Activated effector memory CD4-positive, alpha-beta T cell treated with Interleukin-2 at 50 U/mL for 16 hours (primary cell): ENCODE results near the gene TEP1.
"Not testable (repeated sequence)": the region's sequence is repeated elsewhere in the genome, so short reads cannot be mapped to it uniquely, and the experiment has no call there.

ENCODE experiments used
- DNase-seq: peaks from one replicate; pipeline ENCODE4 v3.0.0-alpha.2; 2020

TEP1 gene

GRCh38 chr14:20386276-20386855, 26.9 kb downstream of the TEP1 start:
- DNase-seq = no peak

DNA sequence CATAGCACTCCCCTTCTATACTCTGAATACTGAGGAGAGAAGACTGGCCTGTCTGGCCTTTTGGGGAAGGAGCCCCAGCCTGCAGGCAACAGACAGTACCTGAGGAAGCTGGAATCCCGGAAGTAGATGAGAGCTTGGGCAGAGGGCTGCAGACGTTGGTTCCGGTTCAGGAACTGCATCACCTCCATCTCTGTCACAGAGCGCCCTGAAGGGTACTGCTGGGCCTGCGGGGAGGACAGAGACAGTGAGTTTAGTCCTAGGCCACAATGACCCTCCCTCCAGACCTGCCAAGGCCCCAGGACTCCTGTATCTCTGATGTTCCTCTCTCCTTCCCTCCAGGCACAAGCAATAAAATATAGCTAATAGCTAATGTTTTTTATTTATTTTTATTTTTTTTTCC, 28.4 kb downstream of the TEP1 start:
- no peak for DNase-seq

DNA sequence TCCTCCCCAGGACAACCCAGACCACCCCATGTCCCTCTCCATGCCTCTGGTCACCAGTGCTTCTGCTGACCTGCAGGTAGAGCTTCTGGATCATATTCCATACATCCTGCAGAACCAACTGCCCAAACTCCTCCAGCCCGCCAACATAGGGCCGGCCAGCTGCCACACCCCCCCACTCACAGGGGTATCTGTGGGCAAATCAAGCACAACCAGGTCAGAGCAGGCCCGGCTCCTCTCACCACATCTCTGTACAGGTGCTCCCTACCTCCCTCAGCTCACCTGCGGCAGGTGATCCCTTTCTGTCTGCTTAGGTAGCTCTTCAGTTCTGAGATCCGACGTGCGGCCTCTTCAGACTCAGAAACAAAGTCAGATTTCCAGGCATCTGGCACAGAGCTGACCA, 29.0 kb downstream of the TEP1 start:
- DNase-seq = no peak

GRCh38 chr14:20383636-20384035, 29.7 kb downstream of the TEP1 start:
- DNase-seq = no peak

DNA sequence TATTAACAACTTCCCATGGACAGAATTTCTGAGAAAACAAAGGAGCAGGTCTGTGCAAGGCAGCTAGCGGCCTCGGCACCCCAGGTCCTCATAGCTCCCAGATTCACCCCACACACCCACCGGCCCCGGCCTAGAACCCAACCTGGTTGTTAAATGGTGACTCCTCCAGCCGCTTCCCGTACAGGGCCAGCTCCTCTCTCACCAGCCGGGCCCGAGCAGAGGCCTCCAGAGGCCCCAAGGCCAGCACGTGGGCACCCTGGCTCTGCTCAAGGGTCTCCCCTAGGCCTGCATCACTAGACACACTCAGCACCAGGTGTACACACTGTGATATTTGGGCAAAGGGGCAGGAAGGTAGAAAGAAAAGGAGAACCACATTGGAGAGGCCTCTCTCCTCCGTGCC, 30.3 kb downstream of the TEP1 start:
- no peak for DNase-seq

GRCh38 chr14:20382526-20382925, 30.8 kb downstream of the TEP1 start:
- DNase-seq = no peak

- DNase-seq = no peak
Measured at GRCh38 chr14:20381341-20381740, 32.0 kb downstream of the TEP1 start.

- DNase-seq = no peak
Measured at GRCh38 chr14:20380681-20381080, 32.6 kb downstream of the TEP1 start.

DNA sequence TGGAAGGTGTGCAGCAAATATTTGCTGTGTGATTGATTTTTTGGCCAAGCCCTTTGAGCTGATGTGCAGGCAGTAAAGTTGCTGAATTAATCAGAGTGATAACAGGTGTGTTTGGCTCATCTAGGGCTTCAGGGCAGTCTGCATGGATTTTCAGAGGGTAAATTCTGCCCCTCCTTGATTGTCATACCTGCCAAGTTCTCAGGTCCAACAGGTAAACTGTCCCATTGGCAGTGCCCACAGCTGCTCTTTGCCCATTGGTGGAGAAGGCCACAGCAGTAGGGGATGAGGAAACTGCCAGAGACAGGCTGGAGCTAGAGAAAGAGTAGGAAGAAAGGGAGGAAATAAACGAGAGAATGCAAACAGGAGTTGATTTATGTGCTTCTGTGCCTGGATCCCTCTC, 33.6 kb downstream of the TEP1 start:
- DNase-seq = no peak

GRCh38 chr14:20377171-20377570, 36.1 kb downstream of the TEP1 start:
- DNase-seq = no peak

- DNase-seq = no peak
Measured at GRCh38 chr14:20376071-20376588, 37.2 kb downstream of the TEP1 start.

DNA sequence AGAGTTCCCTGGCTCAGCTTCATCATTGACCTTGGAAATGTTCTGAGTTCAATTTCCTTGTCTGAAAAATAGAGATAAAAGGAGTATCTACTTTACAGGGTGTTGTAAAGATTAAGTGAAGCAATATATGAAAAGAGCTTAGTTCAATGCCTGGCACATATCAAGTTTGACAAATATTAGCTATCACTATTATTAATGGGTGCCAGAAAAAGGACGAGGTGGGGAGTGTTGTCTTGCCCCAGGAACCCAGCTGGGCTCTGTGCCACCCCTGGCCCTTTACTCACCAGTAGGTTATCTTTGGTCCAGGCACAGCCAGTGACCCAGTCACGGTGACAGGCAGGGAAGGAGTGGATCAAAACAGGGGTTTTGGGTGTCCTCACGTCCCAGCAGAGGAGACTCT, 37.8 kb downstream of the TEP1 start:
- DNase-seq = no peak

DNA sequence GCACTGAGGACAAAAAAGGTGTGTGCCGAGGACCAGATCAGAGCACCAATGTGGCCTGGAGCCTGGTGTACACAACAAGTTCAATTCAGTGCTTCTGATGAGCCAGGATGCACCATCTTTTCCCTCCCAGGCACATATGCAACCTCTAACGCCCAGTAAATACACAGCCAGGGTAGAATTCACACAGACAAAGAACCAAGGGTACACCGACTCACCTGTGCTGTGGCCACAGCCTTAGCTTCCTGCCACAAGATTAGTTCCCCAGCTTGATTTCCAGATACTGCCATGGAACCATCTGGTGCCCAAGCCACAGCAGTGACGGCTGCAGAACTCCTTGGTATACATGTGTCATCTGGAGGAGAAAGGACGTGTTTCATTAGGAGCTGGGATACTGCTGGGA, 40.5 kb downstream of the TEP1 start:
- no peak for DNase-seq

DNA sequence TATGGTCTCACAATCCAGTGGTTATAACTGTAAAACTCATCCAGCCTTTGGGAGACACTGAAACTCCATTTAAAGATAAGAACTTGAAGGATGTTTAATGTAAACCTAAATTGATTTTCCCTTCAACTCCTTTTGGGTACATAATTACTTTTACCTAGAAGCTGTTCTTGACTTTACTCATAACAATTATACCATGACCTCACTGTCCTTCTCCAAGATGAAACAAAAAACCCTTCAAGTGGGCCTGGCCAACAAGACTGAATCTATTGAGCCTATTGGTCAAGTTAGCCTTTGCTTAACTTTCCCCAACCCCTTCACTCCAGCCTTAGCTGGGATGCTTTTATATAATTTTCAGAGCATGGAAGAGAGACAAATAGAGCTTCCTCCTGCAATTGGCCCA, 47.4 kb downstream of the TEP1 start:
- DNase-seq = no peak

- DNase-seq = not testable (repeated sequence)
Measured at GRCh38 chr14:20358474-20358873, 54.8 kb downstream of the TEP1 start.

GRCh38 chr14:20356422-20356821, 56.9 kb downstream of the TEP1 start:
- no peak for DNase-seq

- no peak for DNase-seq
Measured at GRCh38 chr14:20350860-20351259, 62.4 kb downstream of the TEP1 start.

- no peak for DNase-seq
Measured at GRCh38 chr14:20350282-20350681, 63.0 kb downstream of the TEP1 start.

DNA sequence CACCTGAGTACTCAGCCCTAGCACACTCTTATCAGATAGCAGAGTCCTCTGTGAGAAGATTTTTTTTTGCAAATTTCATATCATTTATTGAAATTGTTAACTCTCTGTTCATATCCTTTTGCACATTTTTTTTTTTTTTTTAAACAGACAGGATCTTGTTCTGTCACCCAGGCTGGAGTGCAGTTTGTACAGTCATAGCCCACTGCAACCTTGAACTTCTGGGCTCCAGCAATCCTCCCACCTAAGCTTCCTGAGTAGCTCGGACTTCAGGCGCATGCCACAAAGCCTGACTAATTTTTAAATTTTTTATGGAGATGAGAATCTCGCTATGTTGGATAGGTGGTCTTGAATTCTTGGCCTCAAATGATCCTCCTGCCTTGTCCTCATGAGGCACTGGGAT, 65.6 kb downstream of the TEP1 start:
- DNase-seq = no peak

DNA sequence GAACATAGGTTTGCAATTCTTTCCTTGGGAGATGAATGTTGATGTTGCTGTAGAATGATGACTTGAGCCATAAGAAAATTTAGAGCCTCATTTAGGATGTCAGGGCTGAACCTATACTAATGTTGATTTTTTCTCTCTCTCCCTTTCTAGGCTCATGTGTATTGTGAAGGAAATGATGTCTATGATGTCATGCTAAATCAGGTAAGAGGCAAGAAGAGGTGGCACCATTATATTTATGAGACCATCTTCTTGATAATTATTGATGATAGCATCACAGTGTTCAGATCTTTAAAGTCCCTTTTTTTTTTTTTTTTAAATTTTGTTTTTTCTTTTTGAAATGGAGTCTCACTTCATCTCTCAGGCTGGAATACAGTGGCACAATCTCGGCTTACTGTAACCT, 66.6 kb downstream of the TEP1 start:
- DNase-seq = no peak

DNA sequence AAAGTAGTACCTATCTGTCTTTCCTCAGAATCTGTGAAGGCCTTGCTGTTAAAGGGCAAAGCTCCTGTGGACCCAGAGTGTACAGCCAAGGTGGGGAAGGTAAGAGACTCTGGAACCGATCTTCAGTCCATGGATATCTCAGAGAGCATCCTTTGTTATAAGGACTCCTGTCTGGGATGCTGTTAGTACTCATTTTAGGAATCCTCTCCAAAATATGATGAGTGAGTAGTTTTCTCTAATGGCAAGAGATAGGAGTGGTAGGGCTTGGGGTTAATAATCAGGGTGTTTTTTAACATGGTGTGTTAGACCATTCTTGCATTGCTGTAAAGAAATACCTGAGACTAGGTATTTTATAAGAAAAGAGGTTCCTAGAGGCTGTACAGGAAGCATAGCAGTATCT, 67.9 kb downstream of the TEP1 start:
- DNase-seq = no peak

- DNase-seq = no peak
Measured at GRCh38 chr14:20343862-20344220, 69.5 kb downstream of the TEP1 start.

DNA sequence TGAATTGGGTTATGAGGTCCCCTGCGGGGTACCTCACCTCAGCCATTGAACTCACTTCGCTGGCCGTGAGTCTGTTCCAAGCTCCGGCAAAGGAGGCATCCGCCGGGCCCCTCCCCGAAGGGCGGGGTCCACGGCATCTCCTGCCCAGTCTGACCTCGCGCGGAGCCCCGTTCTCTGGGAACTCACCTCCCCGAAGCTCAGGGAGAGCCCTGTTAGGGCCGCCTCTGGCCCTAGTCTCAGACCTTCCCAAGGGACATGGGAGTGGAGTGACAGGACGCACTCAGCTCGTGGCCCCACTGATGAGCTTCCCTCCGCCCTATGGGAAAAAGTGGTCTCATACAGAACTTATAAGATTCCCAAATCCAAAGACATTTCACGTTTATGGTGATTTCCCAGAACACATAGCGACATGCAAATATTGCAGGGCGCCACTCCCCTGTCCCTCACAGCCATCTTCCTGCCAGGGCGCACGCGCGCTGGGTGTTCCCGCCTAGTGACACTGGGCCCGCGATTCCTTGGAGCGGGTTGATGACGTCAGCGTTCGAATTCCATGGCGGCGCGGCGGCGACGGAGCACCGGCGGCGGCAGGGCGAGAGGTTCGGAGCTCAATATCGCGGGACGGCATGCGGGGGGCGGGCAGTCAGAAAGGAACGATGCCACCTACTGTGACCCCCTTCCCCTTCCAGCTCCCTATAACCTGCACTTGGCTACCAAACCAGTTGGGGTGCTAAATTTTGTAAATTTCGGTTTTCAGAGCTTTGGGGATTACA, 70.0 kb downstream of the TEP1 start, which contains the start of gene PARP2:
PARP2 (plus strand) TSS at position 544 of the 770 bp plus-strand sequence; CDS start at position 551, 7 bp downstream.
- DNase-seq = peak; percentile 81

DNA sequence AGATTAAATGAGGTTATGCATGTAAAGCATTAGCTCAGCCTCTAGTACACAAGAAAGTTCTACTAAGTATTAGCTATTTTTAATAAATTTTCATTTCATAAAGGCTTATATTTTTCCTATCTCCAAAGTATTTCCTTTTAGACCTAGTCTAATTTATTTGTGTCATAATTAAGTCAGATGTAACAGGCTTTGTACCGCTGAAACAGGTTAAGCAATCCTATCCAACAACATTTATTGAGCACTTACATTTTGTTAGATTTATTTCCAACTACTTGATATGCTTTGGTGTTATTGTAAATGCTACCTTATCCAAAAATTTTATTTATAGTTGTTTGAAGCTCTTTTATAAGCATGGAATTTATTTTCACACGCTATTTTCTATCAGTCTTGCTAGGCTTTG, 71.7 kb downstream of the TEP1 start:
- no peak for DNase-seq

DNA sequence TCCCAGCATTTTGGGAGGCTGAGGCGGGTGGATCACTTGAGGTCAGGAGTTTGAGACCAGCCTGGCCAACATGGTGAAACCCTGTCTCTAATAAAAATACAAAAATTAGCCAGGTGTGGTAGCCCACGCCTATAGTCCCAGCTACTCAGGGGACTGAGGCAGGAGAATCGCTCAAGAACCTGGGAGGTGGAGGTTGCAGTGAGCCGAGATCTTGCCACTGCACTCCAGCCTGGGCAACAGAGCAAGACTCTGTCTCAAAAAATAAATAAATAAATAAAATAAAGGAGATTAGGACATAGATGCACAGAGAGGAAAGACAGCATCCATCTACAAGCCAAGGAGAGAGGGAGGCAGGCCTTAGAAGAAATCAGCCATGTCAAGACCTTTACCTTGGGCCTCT, 72.3 kb downstream of the TEP1 start:
- DNase-seq = not testable (repeated sequence)
